NCI-H748 treated with DMSO at 0.1 percent for 48 hours (cell line): Measurements from ENCODE around the gene PTPRE.

Source experiments
- DNase-seq: peaks from one replicate; lab custom pipeline; 2025; lab: John Stamatoyannopoulos, UW

PTPRE gene

DNA sequence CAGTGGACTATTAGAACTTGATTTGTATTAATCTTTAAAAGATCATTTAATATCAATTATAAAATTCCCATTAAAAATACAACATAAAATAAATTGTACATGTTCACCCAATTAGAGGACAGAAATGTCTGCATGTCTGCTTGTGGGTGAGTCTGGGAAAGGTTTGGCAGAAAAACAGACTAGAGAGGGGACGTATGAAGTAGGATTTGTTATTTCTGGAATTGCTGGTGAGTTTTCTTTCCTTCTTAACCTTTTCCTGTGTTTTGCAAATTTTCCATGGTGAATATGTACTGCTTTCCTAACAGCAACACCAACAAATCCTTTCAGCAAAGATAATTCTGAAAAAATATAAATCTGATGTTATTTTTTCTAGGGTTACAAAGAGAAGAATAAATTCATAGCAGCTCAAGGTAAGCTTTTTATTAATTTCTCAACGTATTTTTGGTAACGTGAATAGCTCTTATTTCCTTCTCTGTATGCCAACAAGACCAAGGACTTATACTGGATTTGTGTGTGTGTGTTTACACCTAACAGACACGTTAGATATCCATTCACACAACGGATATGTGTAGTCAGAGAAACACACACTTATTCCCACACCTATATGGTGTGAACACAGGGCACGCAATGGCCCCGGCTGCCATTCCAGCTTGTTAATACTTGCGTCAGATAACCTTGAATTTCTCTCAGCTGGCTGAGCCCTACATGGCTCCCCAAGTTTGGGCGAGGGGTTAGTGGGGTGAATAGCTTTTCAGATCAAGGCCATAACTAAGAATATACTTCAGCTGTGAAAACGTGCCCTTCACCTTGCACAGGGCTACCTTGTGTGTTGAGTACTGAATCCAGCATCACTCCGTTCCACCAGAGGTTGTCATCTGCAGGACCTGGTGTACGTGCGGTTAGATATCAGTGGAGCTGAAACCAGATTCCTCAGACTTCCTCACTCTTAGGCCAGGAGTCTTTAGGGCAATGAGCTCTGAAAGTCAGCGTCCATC, 154.7 kb downstream of the PTPRE start:
- DNase-seq = no peak

DNA sequence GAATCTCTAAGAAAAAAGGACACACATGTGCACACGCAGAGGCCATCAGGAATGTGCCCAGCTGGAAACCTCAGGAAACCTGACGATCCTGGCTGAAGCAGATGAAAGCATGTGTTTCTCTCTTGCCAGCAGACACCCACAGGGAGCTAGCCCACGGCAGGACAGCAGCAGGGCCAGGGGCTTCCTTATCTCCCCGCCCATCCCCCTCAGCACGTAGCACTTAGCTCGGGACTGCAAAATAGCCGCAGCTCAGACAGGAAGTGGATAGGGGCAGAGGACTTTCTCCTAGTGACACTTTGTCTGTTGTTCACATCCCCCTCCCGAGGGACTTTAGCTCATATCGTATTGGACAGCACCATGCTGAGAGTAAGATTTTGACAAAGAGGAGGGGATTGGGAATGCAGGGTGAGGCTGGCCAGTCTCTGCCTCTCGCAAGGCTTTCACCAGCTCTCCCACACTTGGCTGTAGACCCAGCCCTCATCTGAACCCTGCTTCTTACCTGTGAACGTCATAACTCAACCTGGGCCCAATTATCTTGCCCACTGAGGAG, 155.5 kb downstream of the PTPRE start:
- no peak for DNase-seq

DNA sequence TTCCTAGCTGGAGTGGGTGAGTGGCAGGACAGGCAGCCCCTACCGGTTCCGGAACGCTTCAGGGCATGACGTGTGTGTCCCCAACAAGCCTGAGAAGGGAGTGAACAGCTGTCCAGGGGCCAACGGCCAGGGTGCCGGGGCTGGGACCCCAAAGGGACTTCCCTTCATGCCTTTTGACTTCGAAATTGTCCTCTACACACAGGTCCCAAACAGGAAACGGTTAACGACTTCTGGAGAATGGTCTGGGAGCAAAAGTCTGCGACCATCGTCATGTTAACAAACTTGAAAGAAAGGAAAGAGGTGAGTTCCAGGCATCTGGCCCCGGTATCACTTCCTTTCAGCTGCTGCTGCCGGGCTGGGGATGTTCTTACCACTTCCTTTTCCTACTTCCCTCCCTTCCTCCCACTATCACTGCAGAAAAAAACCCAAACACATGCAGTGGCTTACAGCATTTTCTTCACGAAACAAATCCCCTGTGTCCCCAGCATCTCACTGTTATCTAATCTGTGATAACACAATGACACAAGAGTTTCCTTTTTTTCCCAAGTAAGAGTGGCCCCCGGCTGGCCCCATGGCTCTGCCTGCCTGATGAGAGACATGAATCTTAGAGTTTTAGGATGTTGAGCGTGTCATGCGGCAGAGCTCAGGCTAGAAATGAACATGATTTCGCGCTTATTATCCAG, 156.1 kb downstream of the PTPRE start:
- no peak for DNase-seq

DNA sequence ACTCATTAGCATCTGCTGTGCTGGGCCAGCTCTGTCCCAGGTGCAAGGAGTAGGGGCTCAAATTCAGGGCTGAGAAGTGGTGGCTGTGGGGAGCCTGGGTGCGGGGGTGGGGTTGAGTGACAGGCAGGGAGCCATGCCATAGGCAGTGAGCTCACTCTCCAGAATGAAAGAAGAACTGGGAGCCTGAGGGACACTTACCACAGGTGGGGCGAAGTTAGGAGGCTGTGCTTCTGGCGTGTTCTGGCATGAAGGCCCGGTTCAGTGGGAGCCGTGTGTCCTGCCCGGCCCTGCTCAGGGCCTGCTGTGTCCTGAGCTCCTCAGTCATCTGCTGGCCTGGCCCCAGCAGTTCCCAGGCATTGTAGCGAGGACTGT, 156.8 kb downstream of the PTPRE start:
- no peak for DNase-seq

DNA sequence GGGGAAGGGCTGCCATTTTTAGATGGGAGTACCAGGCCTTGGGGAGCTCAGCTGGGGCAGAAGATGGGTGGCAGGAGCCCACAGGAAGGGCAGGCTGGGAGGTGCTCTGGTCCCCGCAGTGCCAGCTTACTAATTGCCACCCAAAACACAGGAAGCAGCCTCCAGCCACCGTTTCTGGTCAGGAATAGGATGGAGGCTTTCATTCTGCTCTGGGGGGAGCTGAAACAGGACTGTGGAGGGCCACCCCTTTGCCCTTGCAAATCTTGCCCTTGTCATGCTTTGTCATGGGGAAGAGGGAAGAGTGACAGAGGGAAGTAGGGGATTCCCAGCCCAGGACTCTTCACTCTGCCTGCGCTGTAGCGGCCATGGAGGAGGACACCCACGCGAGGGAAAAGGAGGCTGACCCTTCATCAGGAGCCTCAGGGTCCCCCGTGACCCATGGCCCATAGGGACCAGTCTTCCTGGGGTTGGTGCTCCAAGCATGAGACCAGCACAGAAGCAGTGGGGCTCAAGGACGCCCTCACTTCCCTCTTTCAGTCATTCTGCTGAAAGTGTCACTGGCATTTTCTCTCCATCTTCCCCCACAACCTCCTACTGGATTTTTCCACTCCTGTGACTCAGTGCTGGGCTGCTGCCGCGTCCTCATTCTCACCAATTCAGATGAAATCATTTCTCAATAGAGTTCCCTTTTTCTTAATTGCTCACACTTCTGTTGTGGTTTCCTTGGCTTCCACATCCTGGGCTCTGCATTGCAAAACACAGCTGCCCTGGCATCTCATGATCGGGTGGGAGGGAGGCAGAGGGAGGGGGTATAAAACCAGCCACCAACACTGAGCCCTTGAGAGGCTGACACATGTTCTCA, 157.4 kb downstream of the PTPRE start:
- no peak for DNase-seq

DNA sequence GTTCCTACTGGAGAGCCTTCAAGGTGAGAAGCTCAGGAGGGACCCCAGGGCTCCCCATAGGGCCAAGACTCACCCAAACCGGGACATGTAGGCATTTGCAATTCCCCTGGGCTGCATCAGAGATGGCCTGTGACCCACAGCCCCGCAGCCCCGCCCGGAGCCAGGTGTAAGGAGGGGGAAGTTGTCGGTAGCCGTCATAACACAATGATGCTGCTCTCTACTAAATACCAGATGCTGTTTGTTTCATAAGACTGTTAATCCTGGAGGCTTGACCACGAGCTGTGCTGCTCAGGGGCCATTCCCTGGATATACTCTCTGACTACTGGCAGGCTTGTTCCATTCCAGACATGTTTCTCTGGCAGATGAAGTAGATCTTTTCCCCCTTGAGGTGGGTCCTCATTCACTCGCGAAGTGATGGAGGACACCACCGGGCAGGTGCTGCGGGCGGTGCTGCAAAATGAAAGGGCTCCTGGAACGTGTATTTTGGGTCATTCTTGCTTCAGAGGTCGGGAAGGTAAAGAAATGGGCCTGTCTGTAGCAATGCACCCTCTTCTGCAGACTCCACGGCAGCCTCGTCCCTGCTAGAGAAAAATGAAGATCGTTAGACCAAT, 158.2 kb downstream of the PTPRE start:
- no peak for DNase-seq

DNA sequence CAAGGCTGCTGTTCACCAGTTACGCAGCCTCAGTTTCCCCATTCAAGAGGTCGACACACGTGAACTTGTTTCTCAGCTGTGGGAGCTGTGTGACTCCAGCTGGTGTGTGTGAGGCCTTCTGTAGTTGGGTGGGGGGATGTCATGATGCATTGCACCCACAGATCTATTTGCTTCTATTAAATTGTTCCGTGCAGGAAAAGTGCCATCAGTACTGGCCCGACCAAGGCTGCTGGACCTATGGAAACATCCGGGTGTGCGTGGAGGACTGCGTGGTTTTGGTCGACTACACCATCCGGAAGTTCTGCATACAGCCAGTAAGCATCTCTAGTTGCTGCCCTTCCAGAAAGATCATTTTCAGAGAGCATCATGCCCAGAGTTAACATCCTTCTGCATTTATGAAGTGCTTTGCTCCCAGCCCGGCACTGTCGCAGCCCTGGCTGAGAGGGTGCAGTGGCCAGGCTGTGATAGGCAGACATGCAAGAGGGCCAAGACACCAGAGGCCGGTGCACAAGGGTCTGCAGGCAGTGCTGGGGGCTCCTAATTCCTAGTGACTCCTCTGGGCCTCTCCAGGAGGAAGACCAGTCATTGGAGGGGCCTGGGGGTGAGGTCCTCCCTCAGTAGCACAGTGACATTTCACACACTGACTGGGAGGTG, 159.1 kb downstream of the PTPRE start:
- no peak for DNase-seq

DNA sequence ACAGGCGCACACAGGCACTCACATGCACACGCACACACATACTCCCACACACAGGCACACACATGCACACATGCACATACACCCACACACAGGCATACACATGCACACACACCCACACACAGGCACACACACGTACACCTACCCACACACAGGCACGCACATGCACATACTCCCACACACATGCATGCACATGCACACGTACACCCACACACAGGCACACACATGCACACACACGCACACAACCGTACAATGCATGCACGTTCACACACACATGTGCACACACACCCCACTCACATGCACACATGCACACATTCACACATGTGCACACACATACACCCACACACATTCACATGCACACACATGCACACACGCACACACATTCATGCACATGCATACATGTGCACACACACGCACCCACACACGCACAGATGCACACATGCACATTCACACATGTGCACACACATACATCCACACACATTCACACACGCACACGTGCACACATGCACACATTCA, 160.0 kb downstream of the PTPRE start:
- no peak for DNase-seq

DNA sequence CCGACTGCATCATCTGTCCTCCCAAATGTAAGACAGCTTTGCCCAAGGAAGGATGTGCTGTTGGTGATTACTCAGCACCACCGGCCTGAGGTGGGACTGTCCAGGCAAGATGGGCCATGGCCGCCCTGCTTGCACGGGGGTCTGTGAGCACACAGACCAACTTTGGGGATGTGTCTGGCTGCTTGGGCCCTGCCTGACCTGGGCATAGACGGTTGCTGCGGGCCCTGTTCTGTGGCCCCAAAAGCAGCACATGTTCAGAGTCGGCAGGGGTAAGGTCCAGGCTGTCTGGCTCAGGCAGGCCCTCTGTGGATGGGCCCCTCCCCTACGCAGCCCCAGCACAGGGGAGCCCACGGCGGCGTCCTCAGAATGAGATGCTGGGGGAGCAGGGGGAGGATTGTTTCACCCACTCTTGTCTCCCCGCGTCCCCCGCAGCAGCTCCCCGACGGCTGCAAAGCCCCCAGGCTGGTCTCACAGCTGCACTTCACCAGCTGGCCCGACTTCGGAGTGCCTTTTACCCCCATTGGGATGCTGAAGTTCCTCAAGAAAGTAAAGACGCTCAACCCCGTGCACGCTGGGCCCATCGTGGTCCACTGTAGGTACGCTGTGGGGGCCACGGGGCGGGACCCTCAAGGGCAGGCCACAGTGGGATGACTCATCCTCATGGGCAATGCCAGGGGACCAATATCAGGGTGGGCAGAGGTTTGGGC, 160.9 kb downstream of the PTPRE start:
- no peak for DNase-seq

DNA sequence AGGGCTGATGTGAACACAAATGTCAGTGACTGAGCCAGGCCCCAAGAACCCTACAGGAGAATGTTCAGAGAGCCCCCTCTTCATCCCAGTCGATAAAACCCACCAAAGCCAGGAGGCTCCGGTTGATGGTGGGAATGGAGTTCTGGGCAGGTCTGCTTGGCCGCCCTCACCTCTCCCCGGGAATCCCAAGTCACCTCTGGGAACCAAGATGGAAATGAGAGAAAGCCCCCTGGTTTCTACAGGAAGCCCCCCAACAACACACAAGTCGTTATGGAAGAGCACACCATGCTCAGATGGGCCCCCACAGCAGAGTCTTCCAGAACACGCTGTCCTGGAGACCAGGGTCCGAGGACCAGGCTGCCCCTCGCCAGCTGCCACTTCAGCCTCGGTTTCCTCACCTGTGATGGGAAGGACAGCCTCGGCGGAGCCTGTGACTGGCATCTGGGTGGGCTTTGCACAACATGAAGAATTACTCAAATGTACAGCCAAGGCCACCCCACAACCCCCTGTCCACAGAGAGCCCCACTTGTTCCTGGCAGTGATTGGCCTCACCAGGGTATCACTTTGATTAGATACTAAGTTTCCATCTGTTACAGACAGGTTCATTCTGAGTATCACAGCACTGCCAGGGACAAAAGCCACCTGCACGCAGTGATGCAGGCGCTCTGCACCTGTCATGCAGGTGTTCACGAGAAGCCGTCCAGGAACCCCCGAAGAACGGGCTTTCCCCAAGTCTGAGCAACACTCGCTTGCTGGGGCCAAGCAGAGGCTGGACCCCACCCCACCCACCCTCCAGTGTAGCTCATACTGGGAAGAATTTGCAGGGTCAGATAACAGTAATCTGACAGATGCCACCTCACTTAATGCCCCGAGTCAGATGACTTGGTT, 161.7 kb downstream of the PTPRE start:
- DNase-seq = no peak

DNA sequence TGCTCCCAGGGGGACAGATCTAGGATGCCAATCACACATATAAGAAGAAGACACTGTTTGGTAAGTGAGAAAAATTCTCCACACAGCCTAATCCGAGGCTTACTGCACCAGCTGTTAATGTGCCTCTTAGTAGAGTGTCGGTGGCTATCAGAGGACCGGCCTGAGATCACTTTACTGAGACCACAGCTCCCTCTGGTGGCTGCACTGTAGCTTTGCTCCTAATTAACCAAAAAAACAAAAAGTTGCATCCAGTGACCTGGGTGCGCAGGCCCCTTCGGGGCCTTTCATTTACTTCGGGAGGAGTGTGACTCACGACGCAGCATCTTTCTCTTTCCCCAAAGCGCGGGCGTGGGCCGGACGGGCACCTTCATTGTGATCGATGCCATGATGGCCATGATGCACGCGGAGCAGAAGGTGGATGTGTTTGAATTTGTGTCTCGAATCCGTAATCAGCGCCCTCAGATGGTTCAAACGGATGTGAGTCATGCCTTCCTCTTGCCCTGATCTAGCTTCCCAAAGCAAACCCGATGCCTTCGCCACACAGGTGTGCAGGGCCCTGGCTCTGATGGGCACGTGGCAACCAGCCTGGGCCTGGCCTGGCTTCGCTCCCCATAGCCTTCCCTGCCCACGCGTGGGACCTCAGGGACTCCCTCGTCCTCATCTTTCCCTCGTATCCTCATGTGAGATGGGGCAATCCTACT, 162.6 kb downstream of the PTPRE start:
- peak; percentile 32 for DNase-seq

DNA sequence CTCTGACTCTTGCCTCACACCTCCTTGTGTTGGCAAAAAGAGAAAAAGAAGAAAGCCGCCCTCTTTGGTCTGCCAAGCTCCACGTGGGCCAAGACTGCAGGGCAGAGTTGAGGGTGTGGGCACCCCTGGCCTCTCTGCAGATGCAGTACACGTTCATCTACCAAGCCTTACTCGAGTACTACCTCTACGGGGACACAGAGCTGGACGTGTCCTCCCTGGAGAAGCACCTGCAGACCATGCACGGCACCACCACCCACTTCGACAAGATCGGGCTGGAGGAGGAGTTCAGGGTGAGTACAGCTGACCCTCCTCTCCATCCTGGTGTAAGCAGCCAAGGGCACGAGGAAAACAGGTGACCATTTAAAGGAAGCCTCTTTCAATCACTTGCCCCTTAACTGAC, 163.3 kb downstream of the PTPRE start:
- no peak for DNase-seq

DNA sequence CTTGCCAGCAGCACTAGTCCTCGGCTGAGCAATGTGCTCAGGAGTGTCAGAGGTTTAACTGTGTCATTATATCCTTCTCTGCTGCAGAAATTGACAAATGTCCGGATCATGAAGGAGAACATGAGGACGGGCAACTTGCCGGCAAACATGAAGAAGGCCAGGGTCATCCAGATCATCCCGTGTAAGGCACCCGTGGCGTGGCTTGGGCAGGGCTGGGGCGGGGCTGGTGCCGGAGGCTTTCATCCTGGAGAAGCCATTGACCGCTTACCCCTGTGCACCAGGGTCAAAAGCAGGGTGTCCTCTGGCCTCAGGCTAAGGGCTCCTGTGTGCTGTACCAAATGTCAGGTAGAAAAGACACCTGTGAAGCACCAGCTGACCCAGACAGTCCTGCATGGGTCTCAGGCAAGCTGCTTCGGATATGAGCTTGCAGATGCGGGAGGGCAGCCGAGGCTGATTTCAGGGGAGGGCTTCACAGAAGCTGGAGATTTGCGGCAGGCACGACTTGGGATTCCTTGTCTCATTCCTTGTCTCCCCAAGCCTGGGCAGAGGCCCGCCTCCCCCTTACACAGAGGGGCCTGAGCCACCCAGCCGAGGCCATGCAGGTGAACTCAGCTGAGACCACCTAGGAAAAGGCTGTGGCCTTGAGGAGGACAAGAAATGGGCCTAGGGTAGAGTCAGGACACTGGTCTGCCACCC, 164.0 kb downstream of the PTPRE start:
- DNase-seq = no peak

DNA sequence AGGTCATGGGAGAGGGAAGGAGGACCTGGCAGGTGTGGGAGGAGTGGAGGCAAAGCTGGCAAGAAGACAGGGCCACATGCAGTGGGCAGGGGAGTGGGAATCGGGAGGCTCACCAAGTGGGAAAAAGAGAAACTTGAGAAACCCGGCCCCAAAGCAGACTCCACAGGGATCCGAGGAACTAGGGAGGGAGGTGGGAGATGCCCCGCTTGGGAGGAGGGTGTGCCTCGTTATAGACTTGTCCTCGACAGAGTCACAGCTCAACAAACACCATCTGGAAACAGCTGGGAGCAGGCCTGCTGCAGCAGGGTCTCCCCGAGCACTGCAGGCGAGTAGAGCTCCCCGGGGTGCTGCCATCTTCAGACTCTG, 164.5 kb downstream of the PTPRE start:
- no peak for DNase-seq

DNA sequence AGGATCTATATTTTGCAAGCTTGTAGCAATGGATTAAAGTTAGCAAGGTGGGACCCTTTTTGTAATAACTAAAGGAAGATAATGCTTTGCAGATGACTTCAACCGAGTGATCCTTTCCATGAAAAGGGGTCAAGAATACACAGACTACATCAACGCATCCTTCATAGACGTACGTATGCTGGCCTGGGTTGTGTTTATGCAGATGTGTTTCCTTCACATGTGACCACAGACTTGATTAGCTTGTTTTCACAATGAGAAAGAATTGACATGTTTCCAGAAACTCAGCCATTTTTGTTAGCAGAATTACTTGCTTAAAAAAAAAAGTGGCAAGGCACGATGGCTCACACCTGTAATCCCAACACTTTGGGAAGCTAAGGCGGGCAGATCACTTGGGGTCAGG, 165.1 kb downstream of the PTPRE start:
- DNase-seq = no peak

DNA sequence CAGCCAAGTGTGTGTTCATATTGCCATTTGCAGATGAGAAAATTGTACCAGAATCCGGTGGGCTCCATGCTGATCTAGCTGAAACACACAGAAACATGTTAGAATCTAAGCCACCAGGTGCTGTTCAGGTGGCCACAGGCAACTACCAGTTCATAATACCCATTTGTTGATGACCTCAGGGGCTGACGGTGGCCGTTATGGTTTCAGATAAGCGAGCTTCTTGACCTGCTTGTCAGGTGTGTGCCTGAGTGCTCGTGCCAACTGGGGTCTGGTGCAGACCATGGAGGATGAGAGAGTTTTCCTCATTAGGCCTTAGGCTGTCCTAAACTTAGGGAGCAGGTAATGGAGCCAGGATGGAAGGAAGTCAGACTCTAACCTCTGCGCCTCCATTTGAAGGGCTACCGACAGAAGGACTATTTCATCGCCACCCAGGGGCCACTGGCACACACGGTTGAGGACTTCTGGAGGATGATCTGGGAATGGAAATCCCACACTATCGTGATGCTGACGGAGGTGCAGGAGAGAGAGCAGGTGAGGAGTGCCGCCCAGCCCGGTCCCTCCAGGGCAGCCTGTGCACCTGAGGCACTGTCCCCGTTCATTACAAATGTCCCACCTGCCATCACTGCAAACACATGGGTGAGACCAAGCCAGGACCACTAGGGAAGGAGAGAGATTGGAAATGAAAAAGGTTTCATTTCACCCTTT, 166.2 kb downstream of the PTPRE start:
- DNase-seq = no peak

DNA sequence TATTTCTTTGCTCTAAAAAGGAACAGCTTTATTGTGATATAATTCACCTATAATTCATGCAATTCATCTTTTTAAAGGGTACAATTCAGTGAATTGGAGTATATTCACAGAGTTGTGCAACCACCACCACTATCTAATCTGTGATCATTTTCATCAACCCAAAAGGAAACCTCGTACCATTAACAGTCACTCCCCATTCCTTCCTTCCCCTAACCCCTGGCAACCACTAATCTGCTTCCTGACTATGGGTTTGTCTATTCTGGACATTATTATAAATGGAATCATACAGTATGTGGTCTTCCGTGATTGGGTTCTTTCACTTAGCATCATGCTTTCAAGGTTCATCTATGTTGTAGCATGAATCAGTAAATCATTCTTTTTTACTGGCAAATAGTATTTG, 167.0 kb downstream of the PTPRE start:
- DNase-seq = no peak
